BE2C (cell line): ENCODE data around the gene COX6B2.

Experiments
- DNase-seq: peaks from one replicate; pipeline ENCODE4 v3.0.0-alpha.2; 2020
- H3K27me3 ChIP-seq: fragments of 250-450 bp; sonication (Bioruptor Pico); 2 replicates; pipeline ENCODE4 v1.5.1; 2020; ENCODE audit warnings: mild to moderate bottlenecking
- H3K36me3 ChIP-seq: fragments of 250-450 bp; sonication (Bioruptor Pico); 2 replicates; pipeline ENCODE4 v1.5.1; 2020; ENCODE audit warnings: mild to moderate bottlenecking
- H3K4me1 ChIP-seq: fragments of 250-450 bp; sonication (Bioruptor Pico); 2 replicates; pipeline ENCODE4 v1.5.1; 2020
- H3K4me3 ChIP-seq: 2 replicates; pipeline ENCODE4 v1.5.1; 2011; ENCODE audit warnings: low read depth, low read length
- H3K9me3 ChIP-seq: fragments of 250-450 bp; sonication (Bioruptor Pico); 2 replicates; pipeline ENCODE4 v1.5.1; 2020
- TF ChIP-seq, protein P1 (sequence below): IDR thresholded peaks from 2 replicates; pipeline ENCODE4 v1.5.1; 2012; ENCODE audit warnings: mild to moderate bottlenecking, low read depth, low read length

Gene COX6B2

DNA sequence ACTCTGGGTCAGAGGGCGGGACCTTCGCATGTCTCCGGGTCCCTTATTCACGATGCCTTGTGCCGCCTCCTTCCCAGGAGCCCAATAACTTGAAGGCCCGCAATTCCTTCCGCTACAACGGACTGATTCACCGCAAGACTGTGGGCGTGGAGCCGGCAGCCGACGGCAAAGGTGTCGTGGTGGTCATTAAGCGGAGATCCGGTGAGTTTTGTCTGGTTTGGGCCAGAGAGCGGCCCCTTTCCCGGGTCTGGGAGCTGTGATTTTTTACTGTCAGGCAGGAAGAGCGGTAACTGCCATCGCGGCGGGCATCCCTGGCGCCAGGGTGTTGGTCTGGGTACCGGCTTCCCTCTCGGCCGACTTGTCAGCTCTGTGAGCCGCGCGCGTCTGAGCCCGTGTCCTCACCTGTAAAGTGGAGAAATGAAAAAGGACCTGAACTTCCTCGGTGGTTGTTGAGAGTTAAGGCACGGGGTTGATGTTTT is 32.0 kb upstream of the COX6B2 start:
- DNase-seq: no peak
- TF ChIP-seq, protein P1, sequence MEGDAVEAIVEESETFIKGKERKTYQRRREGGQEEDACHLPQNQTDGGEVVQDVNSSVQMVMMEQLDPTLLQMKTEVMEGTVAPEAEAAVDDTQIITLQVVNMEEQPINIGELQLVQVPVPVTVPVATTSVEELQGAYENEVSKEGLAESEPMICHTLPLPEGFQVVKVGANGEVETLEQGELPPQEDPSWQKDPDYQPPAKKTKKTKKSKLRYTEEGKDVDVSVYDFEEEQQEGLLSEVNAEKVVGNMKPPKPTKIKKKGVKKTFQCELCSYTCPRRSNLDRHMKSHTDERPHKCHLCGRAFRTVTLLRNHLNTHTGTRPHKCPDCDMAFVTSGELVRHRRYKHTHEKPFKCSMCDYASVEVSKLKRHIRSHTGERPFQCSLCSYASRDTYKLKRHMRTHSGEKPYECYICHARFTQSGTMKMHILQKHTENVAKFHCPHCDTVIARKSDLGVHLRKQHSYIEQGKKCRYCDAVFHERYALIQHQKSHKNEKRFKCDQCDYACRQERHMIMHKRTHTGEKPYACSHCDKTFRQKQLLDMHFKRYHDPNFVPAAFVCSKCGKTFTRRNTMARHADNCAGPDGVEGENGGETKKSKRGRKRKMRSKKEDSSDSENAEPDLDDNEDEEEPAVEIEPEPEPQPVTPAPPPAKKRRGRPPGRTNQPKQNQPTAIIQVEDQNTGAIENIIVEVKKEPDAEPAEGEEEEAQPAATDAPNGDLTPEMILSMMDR: no peak
- peak overlapping the region; percentile 86 for H3K4me3 ChIP-seq
- no peaks in the 10 kb centered on the region for H3K9me3 ChIP-seq
- H3K4me1 ChIP-seq: peaks cover 3% of the 10 kb centered on the region; the same call in 1 of the 2 replicates
- no peaks in the 10 kb centered on the region for H3K27me3 ChIP-seq
- H3K36me3 ChIP-seq: peaks cover 54% of the 10 kb centered on the region

DNA sequence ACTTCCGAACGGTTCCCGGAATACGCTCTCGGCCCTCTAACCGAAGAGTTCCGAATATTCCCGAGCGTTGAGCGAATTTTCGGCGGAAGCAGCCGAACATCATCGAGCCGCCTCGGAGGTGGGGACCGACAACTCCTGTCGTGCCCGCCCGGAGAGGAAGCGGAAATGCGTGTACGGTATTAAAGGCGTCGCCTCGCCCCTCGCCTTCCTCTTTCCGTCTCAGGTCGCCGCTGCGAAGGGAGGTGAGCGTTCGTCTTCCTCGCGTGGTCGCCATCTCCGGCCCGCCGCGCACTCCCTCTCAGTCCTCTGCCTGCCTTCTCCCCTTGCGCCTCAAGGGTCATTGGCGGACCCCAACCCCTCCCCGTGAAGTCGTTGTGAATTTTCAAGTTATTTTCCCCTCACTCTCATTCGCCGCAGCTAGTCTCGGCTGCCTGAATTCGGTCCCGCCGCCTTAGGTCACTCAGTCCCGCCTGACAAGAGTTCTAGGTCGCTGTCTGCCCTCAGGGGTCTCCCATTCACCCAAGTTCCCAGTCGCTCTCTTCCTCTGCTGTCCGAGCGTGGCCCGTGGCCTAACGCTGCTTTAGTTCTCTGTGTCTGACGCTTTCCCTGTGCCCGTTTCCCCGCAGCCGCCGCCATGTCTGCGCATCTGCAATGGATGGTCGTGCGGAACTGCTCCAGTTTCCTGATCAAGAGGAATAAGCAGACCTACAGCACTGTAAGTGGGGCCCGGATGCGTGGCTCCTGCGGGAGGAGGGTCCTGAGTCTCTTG is 31.4 kb upstream of the COX6B2 start, which contains the start of gene RPL28:
Gene RPL28 (plus strand): TSS at position 209 of the 769 bp plus-strand sequence. CDS start 426 bp downstream, at position 635.
- Histone ChIP-seq H3K4me1 (peaks cover 3% of the 10 kb centered on the region; the same call in 1 of the 2 replicates), H3K4me3 (peak within 1 kb of the TSS; percentile 86), H3K36me3 (peaks cover 47% of the 10 kb centered on the region), H3K9me3 (no peaks in the 10 kb centered on the region), H3K27me3 (no peaks in the 10 kb centered on the region)
- TF ChIP-seq, protein P1: no peak
- DNase-seq: peak; percentile 99

DNA sequence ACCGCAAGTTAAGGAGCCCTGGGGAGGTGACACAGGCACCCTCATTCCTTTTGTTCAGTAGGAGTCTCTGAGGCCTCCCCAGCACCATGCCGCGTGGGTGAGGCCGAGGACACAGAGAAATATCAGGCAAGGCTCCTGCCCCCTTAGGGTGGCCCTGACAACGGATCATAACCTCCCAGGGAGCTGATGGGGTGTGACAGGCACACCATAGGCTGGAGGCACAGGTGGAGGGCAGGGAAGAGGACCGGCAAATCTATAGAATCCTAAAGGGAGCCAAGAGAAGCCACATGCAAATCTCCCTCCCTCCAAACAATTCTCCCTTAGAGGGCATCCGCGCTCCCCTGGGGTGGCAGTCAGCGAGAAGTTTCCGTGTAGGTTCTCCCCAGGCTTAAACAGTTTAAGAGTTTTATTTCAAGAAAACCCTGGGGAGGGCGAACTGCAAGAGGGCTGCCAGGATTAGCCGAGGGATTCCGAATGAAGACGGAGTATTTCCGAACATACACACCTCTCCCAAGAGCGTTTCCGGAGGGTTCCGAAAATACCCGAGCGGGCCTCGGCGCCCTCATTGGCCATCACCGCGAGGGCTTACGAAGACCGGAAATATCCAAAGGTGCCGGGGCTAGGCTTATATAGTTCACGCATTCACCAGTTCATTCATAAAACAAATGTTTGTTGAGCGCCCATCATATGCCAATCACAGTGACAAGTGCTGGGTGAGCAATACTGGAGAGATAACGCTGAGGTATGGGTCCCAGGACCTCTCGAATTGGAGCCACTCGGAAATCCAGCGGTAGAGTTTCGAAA is 30.6 kb upstream of the COX6B2 start:
- H3K27me3 ChIP-seq: no peaks in the 10 kb centered on the region
- peak overlapping the region; percentile 86 for H3K4me3 ChIP-seq
- H3K36me3 ChIP-seq: peaks cover 39% of the 10 kb centered on the region
- H3K9me3 ChIP-seq: no peaks in the 10 kb centered on the region
- H3K4me1 ChIP-seq: peaks cover 3% of the 10 kb centered on the region; the same call in 1 of the 2 replicates
- DNase-seq: peak; percentile 96
- TF ChIP-seq, protein P1: no peak

DNA sequence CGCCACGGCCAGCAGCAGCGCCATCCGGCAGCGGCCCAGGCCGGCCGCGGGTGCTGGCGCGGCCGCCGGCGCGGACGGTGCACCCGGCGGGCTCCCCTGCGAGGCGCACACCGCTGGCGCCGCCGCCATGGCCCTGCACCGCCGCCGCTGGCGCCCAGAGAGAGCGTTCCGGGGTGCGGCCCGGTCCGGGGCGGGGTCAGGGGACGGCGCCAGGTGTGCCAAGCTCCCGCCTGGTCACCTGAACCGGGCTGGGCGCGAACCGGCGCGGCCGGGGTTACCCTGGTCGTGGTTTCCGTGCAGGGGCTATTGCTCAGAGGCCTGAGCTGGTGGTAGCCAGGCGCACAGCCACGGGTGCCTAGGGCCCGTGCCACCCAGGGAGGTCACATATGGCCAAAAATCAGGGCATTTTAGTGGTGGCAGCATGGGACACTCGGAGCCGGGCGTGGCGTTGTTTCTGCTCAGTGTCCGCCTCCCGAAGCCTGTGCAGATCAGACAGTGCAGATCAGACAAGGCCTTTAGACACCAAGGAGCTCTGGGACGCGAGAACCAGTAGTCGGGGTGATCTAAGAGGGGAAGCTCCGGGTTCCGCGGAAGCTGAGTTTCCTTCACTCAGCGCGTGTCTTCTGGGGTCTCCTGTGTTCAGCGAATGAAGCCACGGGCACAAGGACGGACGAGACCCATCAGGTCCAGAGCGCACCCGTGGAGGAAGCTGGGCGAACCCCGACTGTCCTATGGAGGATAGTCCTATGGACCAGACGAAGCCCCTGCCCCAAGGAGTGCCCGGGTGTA is 29.8 kb upstream of the COX6B2 start, which contains the start of gene TMEM238:
Gene TMEM238 (minus strand): TSS at position 162 of the 789 bp plus-strand sequence. CDS start 33 bp downstream, at position 129.
- no peak for DNase-seq

More for the DNA sequence above, 29.8 kb upstream of the COX6B2 start, which contains the start of gene TMEM238:
- Histone ChIP-seq H3K4me1 (peaks cover 3% of the 10 kb centered on the region; the same call in 1 of the 2 replicates), H3K4me3 (peak within 1 kb of the TSS; percentile 86), H3K27me3 (no peaks in the 10 kb centered on the region), H3K9me3 (no peaks in the 10 kb centered on the region), H3K36me3 (peaks cover 33% of the 10 kb centered on the region)
- TF ChIP-seq, protein P1: no peak
